HepG2 (cell line): ENCODE data around the gene ANKRD29. TPM values are rescaled to one million over a fixed set of nuclear protein-coding genes. Genes with fewer than 3 reads are reported as not detected.
A peak's percentile ranks its signal among the peaks of the same experiment; 100 is the strongest.

ENCODE experiments used
- BCL6 ChIP-seq: IDR thresholded peaks from 2 replicates; pipeline ENCODE4 v1.6.1; 2016; ENCODE audit warnings: missing genetic modification reagents, missing compliant biosample characterization
- CCAR2 ChIP-seq: fragments of 200-400 bp; formaldehyde crosslinking; optimal IDR thresholded peaks from 2 replicates; pipeline ENCODE3; 2018; ENCODE audit warnings: low read depth, mild to moderate bottlenecking, low read length, moderate library complexity
- JUNB ChIP-seq: sonication (generic); formaldehyde crosslinking; IDR thresholded peaks from 2 replicates; pipeline ENCODE4 v1.8.0; 2022; ENCODE audit warnings: missing genetic modification reagents, mild to moderate bottlenecking, borderline replicate concordance
- KMT2B ChIP-seq: IDR thresholded peaks from 2 replicates; pipeline ENCODE4 v1.6.1; 2016; ENCODE audit warnings: missing genetic modification reagents, missing compliant biosample characterization
- NFRKB ChIP-seq: fragments of 450-650 bp; IDR thresholded peaks from 2 replicates; pipeline ENCODE4 v1.6.1; 2017
- NR2C2 ChIP-seq: sonication (generic); formaldehyde crosslinking; IDR thresholded peaks from 2 replicates; pipeline ENCODE4 v1.4.0; 2020; ENCODE audit warnings: missing genetic modification reagents, mild to moderate bottlenecking, moderate library complexity, borderline replicate concordance
- PAWR ChIP-seq: sonication (generic); formaldehyde crosslinking; IDR thresholded peaks from 2 replicates; pipeline ENCODE4 v1.4.0; 2020; ENCODE audit warnings: missing genetic modification reagents, mild to moderate bottlenecking, borderline replicate concordance
- SETDB1 ChIP-seq: sonication (generic); formaldehyde crosslinking; IDR thresholded peaks from 2 replicates; pipeline ENCODE4 v1.5.1; 2020; ENCODE audit warnings: missing genetic modification reagents, mild to moderate bottlenecking, borderline replicate concordance
- THRA ChIP-seq: sonication (generic); formaldehyde crosslinking; IDR thresholded peaks from 2 replicates; pipeline ENCODE4 v1.4.0; 2020; ENCODE audit warnings: missing genetic modification reagents, borderline replicate concordance
- ZFP82 ChIP-seq: sonication (generic); formaldehyde crosslinking; IDR thresholded peaks from 2 replicates; pipeline ENCODE4 v1.5.1; 2020; ENCODE audit warnings: mild to moderate bottlenecking, missing genetic modification reagents, borderline replicate concordance
- ZFX ChIP-seq: sonication (generic); formaldehyde crosslinking; IDR thresholded peaks from 2 replicates; pipeline ENCODE4 v1.4.0; 2020; ENCODE audit warnings: mild to moderate bottlenecking, low read depth, missing genetic modification reagents, moderate library complexity
- ZNF382 ChIP-seq: sonication (generic); formaldehyde crosslinking; IDR thresholded peaks from 2 replicates; pipeline ENCODE4 v1.5.0; 2020; ENCODE audit warnings: missing genetic modification reagents, mild to moderate bottlenecking, borderline replicate concordance
- ZNF549 ChIP-seq: sonication (generic); formaldehyde crosslinking; IDR thresholded peaks from 2 replicates; pipeline ENCODE4 v1.5.0; 2020; ENCODE audit warnings: missing genetic modification reagents
- ZNF660 ChIP-seq: sonication (generic); formaldehyde crosslinking; IDR thresholded peaks from 2 replicates; pipeline ENCODE4 v1.5.1; 2020; ENCODE audit warnings: mild to moderate bottlenecking, low read depth, missing genetic modification reagents, borderline replicate concordance
- polyA plus RNA-seq, 8 experiments: library from polyadenylated mRNA; depleted of rRNA in 3 of 8; stranded (reverse) in 7 of 8; unstranded in 1 of 8; fragments of >200 nt; fragmentation: Illumina TruSeq in 4 of 8; extraction: Trizol in 4 of 8; gene quantifications; 2 replicates each; pipeline versions ENCODE4 v1.2.1 to v1.2.3, GENCODE V29; 2011 to 2016; ENCODE audit warnings: low read depth in 4 of 8, missing spikeins in 1 of 8, mixed read lengths in 1 of 8; ENCODE audit not compliant: insufficient read depth in 1 of 8
- total RNA-seq, 5 experiments: library from RNA; depleted of rRNA; stranded (reverse); fragments of >200 nt; fragmentation: Illumina TruSeq; extraction: Trizol; gene quantifications; 2 replicates each; pipeline ENCODE4 v1.2.3, GENCODE V29; 2016; ENCODE audit warnings: low read depth in 1 of 5
- TF ChIP-seq, protein P1 (sequence below): sonication (generic); formaldehyde crosslinking; IDR thresholded peaks from 2 replicates; pipeline ENCODE4 v1.4.0; 2020; ENCODE audit warnings: missing genetic modification reagents, borderline replicate concordance
- TF ChIP-seq, protein P2 (sequence below): IDR thresholded peaks from 2 replicates; pipeline ENCODE4 v1.4.0; 2020; ENCODE audit warnings: mild to moderate bottlenecking, missing genetic modification reagents
- TF ChIP-seq, protein P3 (sequence below): sonication (generic); formaldehyde crosslinking; IDR thresholded peaks from 2 replicates; pipeline ENCODE4; 2020; ENCODE audit warnings: missing genetic modification reagents, mild to moderate bottlenecking, borderline replicate concordance

Gene ANKRD29
- total and polyA plus RNA-seq, 2 of the 13 experiments (the other 11 are each of a cell fraction or from before 2014, with no cell fraction given), result not detected

- TF ChIP-seq THRA (CRISPR knock-in tag), result no peak
- TF ChIP-seq, protein P1, sequence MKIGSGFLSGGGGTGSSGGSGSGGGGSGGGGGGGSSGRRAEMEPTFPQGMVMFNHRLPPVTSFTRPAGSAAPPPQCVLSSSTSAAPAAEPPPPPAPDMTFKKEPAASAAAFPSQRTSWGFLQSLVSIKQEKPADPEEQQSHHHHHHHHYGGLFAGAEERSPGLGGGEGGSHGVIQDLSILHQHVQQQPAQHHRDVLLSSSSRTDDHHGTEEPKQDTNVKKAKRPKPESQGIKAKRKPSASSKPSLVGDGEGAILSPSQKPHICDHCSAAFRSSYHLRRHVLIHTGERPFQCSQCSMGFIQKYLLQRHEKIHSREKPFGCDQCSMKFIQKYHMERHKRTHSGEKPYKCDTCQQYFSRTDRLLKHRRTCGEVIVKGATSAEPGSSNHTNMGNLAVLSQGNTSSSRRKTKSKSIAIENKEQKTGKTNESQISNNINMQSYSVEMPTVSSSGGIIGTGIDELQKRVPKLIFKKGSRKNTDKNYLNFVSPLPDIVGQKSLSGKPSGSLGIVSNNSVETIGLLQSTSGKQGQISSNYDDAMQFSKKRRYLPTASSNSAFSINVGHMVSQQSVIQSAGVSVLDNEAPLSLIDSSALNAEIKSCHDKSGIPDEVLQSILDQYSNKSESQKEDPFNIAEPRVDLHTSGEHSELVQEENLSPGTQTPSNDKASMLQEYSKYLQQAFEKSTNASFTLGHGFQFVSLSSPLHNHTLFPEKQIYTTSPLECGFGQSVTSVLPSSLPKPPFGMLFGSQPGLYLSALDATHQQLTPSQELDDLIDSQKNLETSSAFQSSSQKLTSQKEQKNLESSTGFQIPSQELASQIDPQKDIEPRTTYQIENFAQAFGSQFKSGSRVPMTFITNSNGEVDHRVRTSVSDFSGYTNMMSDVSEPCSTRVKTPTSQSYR (CRISPR knock-in tag), result no peak
- TF ChIP-seq, protein P2, sequence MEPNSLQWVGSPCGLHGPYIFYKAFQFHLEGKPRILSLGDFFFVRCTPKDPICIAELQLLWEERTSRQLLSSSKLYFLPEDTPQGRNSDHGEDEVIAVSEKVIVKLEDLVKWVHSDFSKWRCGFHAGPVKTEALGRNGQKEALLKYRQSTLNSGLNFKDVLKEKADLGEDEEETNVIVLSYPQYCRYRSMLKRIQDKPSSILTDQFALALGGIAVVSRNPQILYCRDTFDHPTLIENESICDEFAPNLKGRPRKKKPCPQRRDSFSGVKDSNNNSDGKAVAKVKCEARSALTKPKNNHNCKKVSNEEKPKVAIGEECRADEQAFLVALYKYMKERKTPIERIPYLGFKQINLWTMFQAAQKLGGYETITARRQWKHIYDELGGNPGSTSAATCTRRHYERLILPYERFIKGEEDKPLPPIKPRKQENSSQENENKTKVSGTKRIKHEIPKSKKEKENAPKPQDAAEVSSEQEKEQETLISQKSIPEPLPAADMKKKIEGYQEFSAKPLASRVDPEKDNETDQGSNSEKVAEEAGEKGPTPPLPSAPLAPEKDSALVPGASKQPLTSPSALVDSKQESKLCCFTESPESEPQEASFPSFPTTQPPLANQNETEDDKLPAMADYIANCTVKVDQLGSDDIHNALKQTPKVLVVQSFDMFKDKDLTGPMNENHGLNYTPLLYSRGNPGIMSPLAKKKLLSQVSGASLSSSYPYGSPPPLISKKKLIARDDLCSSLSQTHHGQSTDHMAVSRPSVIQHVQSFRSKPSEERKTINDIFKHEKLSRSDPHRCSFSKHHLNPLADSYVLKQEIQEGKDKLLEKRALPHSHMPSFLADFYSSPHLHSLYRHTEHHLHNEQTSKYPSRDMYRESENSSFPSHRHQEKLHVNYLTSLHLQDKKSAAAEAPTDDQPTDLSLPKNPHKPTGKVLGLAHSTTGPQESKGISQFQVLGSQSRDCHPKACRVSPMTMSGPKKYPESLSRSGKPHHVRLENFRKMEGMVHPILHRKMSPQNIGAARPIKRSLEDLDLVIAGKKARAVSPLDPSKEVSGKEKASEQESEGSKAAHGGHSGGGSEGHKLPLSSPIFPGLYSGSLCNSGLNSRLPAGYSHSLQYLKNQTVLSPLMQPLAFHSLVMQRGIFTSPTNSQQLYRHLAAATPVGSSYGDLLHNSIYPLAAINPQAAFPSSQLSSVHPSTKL (CRISPR knock-in tag), result peak; percentile 35; the same call in 1 of the 2 replicates
- peak; percentile 52 for TF ChIP-seq KMT2B (CRISPR knock-in tag)
- TF ChIP-seq NR2C2, result peak; percentile 49; the same call in 1 of the 2 replicates
- TF ChIP-seq ZFP82 (CRISPR knock-in tag), result no peak; the same call in 1 of the 2 replicates
- no peak for TF ChIP-seq JUNB
- TF ChIP-seq SETDB1, result no peak
- TF ChIP-seq ZNF549, result no peak
- no peak for TF ChIP-seq CCAR2
- TF ChIP-seq ZFX (CRISPR knock-in tag), result peak; percentile 74
- TF ChIP-seq NFRKB, result no peak
- TF ChIP-seq ZNF660 (CRISPR knock-in tag), result no peak
- TF ChIP-seq ZNF382, result no peak
- peak; percentile 64; the same call in 1 of the 2 replicates for TF ChIP-seq BCL6 (CRISPR knock-in tag)
- TF ChIP-seq, protein P3, sequence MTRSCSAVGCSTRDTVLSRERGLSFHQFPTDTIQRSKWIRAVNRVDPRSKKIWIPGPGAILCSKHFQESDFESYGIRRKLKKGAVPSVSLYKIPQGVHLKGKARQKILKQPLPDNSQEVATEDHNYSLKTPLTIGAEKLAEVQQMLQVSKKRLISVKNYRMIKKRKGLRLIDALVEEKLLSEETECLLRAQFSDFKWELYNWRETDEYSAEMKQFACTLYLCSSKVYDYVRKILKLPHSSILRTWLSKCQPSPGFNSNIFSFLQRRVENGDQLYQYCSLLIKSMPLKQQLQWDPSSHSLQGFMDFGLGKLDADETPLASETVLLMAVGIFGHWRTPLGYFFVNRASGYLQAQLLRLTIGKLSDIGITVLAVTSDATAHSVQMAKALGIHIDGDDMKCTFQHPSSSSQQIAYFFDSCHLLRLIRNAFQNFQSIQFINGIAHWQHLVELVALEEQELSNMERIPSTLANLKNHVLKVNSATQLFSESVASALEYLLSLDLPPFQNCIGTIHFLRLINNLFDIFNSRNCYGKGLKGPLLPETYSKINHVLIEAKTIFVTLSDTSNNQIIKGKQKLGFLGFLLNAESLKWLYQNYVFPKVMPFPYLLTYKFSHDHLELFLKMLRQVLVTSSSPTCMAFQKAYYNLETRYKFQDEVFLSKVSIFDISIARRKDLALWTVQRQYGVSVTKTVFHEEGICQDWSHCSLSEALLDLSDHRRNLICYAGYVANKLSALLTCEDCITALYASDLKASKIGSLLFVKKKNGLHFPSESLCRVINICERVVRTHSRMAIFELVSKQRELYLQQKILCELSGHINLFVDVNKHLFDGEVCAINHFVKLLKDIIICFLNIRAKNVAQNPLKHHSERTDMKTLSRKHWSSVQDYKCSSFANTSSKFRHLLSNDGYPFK (CRISPR knock-in tag), result peak; percentile 54; the same call in 1 of the 2 replicates
- TF ChIP-seq PAWR (CRISPR knock-in tag), result no peak
Observed at GRCh38 chr18:23586249-23587196, 76.2 kb downstream of the ANKRD29 start, which contains the start of gene NPC1 (continued).
